Activated B cell treated with CpG ODN at 0.5 μM for 24 hours (primary cell): ENCODE measurements around the gene STRN3. TPM values are rescaled to one million over a fixed set of nuclear protein-coding genes. Genes with fewer than 3 reads are reported as not detected.

Experiments
- ATAC-seq: fragments of 200-7000 bp; cut with Tn5 transposase; one replicate; pipeline ENCODE4 v1.10.0; 2021; ENCODE audit warnings: low read depth, mild to moderate bottlenecking, moderate library complexity
- CTCF ChIA-PET: fragments of 350-600 bp; sonication (Branson Sonifier 250); formaldehyde crosslinking; loops from one replicate; lab custom pipeline; 2021; ENCODE audit warnings: antibody characterized with exemption; lab: Charles Lee
- POLR2A ChIA-PET: fragments of 350-600 bp; sonication (Branson Sonifier 250); formaldehyde crosslinking; loops from one replicate; lab custom pipeline; 2021; ENCODE audit warnings: antibody characterized with exemption; lab: Charles Lee
- DNase-seq: peaks from one replicate; pipeline ENCODE4 v3.0.0; 2022
- H3K27ac Mint-ChIP-seq: one replicate; pipeline ENCODE4 v1.8.0; 2020; ENCODE audit warnings: mixed read lengths
- H3K27me3 Mint-ChIP-seq: one replicate; pipeline ENCODE4 v1.8.0; 2021; ENCODE audit warnings: mixed read lengths
- H3K36me3 Mint-ChIP-seq: one replicate; pipeline ENCODE4 v1.8.0; 2021; ENCODE audit warnings: low read depth, mixed read lengths
- H3K4me1 Mint-ChIP-seq: one replicate; pipeline ENCODE4 v1.8.0; 2021; ENCODE audit warnings: mixed read lengths
- H3K4me3 Mint-ChIP-seq: one replicate; pipeline ENCODE4 v1.8.0; 2020; ENCODE audit warnings: mild to moderate bottlenecking, mixed read lengths
- H3K9me3 Mint-ChIP-seq: one replicate; pipeline ENCODE4 v1.8.0; 2020; ENCODE audit warnings: mixed read lengths
- CTCF ChIP-seq: fragments of 200-600 bp; IDR thresholded peaks from one replicate; pipeline ENCODE4 v1.8.0; 2022; ENCODE audit warnings: antibody characterized with exemption, mild to moderate bottlenecking
- intact Hi-C: fragments of 100-400 bp; cut with micrococcal nuclease; formaldehyde crosslinking; loops from one replicate; pipeline ENCODE4 v1.15.1; 2024
- total RNA-seq: library from RNA; stranded (reverse); gene quantifications from 2 replicates; pipeline ENCODE4 v1.2.3, GENCODE V29; 2022

The STRN3 gene
- total RNA-seq, 1 donor from 2014 or later: 31.0 TPM

GRCh38 chr14:30848449-30849240 is 177.5 kb downstream of the STRN3 start:
- CTCF ChIA-PET: no interaction called here

More at GRCh38 chr14:30848449-30849240, 177.5 kb downstream of the STRN3 start:
- H3K4me3 Mint-ChIP-seq: no peak overlapping the region
- peaks cover 16% of the 10 kb centered on the region for H3K4me1 Mint-ChIP-seq
- no peak for DNase-seq
- no peaks in the 10 kb centered on the region for H3K27me3 Mint-ChIP-seq
- ATAC-seq: no peak
- TF ChIP-seq CTCF: no peak
- intact Hi-C loops: no loop called here
- no peak overlapping the region for H3K27ac Mint-ChIP-seq
- no peaks in the 10 kb centered on the region for H3K36me3 Mint-ChIP-seq
- POLR2A ChIA-PET: no interaction called here
- no peaks in the 10 kb centered on the region for H3K9me3 Mint-ChIP-seq

Other genes starting within 250 kb of the STRN3 start
- 10.2 and 10.4 TPM in 2 replicates for gene COCH, start 151.8 kb downstream of the STRN3 start, total RNA-seq
- 12.0 and 14.8 TPM in 2 replicates for gene AP4S1, start 730 bp downstream of the STRN3 start, total RNA-seq
- gene HECTD1, start 181.4 kb upstream of the STRN3 start, total RNA-seq: 139 and 163 TPM in 2 replicates